Measurements from ENCODE around the gene GALNT16.

- TF ChIP-seq, protein P1, sequence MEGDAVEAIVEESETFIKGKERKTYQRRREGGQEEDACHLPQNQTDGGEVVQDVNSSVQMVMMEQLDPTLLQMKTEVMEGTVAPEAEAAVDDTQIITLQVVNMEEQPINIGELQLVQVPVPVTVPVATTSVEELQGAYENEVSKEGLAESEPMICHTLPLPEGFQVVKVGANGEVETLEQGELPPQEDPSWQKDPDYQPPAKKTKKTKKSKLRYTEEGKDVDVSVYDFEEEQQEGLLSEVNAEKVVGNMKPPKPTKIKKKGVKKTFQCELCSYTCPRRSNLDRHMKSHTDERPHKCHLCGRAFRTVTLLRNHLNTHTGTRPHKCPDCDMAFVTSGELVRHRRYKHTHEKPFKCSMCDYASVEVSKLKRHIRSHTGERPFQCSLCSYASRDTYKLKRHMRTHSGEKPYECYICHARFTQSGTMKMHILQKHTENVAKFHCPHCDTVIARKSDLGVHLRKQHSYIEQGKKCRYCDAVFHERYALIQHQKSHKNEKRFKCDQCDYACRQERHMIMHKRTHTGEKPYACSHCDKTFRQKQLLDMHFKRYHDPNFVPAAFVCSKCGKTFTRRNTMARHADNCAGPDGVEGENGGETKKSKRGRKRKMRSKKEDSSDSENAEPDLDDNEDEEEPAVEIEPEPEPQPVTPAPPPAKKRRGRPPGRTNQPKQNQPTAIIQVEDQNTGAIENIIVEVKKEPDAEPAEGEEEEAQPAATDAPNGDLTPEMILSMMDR (IDR thresholded peaks at IDR 0.05; ENCODE audit: low read depth, low read length, poor library complexity, severe bottlenecking) = no peak
- TF ChIP-seq EZH2phosphoT487 (IDR thresholded peaks at IDR 0.05; ENCODE audit: borderline replicate concordance, low read length) = no peak
These were observed 43.1 kb downstream of the GALNT16 start for GRCh38 chr14:69303086-69303485.

Measured in DOHH2 (cell line).